ENCODE data around the gene HES4.
"Not testable (repeated sequence)": the region's sequence is repeated elsewhere in the genome, so short reads cannot be mapped to it uniquely, and the experiment has no call there.

- not testable (repeated sequence) for TF ChIP-seq CTCF (conservative IDR thresholded peaks at IDR 0.05 in 1 of 2, IDR thresholded peaks at IDR 0.05 in 1 of 2; ENCODE audit: low read depth in 1 of 2, low read length in 2 of 2); EZH2 (IDR thresholded peaks at IDR 0.05; ENCODE audit: low read length, missing control alignments)
These were observed 18.4 kb upstream of the HES4 start for GRCh38 chr1:1018321-1018685.

Measured in fibroblast of lung (primary cell).